GM19395 (cell line): ENCODE data around the gene SPARC.
"Not testable (repeated sequence)": the region's sequence is repeated elsewhere in the genome, so short reads cannot be mapped to it uniquely, and the experiment has no call there.

Experiments used
- ATAC-seq: cut with Tn5 transposase; IDR thresholded peaks from one replicate; pipeline ENCODE4 v1.9.1; 2021; ENCODE audit warnings: mild to moderate bottlenecking, moderate library complexity; ENCODE audit not compliant: unreplicated experiment

SPARC gene

GRCh38 chr5:151703227-151703626, 16.5 kb upstream of the SPARC start:
- ATAC-seq: peak; percentile 78

GRCh38 chr5:151700820-151701219, 14.1 kb upstream of the SPARC start:
- ATAC-seq: peak; percentile 59

GRCh38 chr5:151700296-151700695, 13.6 kb upstream of the SPARC start:
- no peak for ATAC-seq

- no peak for ATAC-seq
Measured at GRCh38 chr5:151699071-151699901, 12.6 kb upstream of the SPARC start.

GRCh38 chr5:151698081-151698480, 11.4 kb upstream of the SPARC start:
- not testable (repeated sequence) for ATAC-seq

GRCh38 chr5:151697452-151697851, 10.7 kb upstream of the SPARC start:
- ATAC-seq: no peak

GRCh38 chr5:151696470-151697061, 9.9 kb upstream of the SPARC start:
- ATAC-seq: no peak

- no peak for ATAC-seq
Measured at GRCh38 chr5:151695464-151695863, 8.7 kb upstream of the SPARC start.

GRCh38 chr5:151694035-151694485, 7.3 kb upstream of the SPARC start:
- no peak for ATAC-seq

GRCh38 chr5:151692312-151692711, 5.6 kb upstream of the SPARC start:
- ATAC-seq: no peak

GRCh38 chr5:151691706-151692105, 5.0 kb upstream of the SPARC start:
- no peak for ATAC-seq

- ATAC-seq: not testable (repeated sequence)
Measured at GRCh38 chr5:151689591-151689990, 2.9 kb upstream of the SPARC start.

- ATAC-seq: no peak
Measured at GRCh38 chr5:151688436-151688835, 1.7 kb upstream of the SPARC start.

- no peak for ATAC-seq
Measured at GRCh38 chr5:151685749-151686673, 704 bp downstream of the SPARC start.

- no peak for ATAC-seq
Measured at GRCh38 chr5:151684690-151685361, 1.9 kb downstream of the SPARC start.

GRCh38 chr5:151683986-151684588, 2.6 kb downstream of the SPARC start:
- ATAC-seq: no peak

GRCh38 chr5:151683444-151683843, 3.3 kb downstream of the SPARC start:
- no peak for ATAC-seq

GRCh38 chr5:151682751-151683331, 3.9 kb downstream of the SPARC start:
- ATAC-seq: no peak

GRCh38 chr5:151682240-151682639, 4.5 kb downstream of the SPARC start:
- no peak for ATAC-seq

- ATAC-seq: no peak
Measured at GRCh38 chr5:151680944-151681427, 5.7 kb downstream of the SPARC start.
